ENCODE measurements around the gene NOC4L.
"Not testable (repeated sequence)": the region's sequence is repeated elsewhere in the genome, so short reads cannot be mapped to it uniquely, and the experiment has no call there.

Gene NOC4L

GRCh38 chr12:132190834-132191500 lies 46.7 kb downstream of the NOC4L start:
- no peak for TF ChIP-seq CTCF (IDR thresholded peaks at IDR 0.05; ENCODE audit: extremely low read depth, insufficient read depth, missing control alignments)
- no peak for DNase-seq (ENCODE audit: low spot score)
- in situ Hi-C loops (cut with MboI; ENCODE audit: low pct_unique_long_range_greater_than_20kb, low sequenced_read_pairs, unreplicated experiment), result no loop called here

GRCh38 chr12:132191715-132192553 lies 47.7 kb downstream of the NOC4L start:
- no peak for DNase-seq (ENCODE audit: low spot score)
- no peak for TF ChIP-seq CTCF (IDR thresholded peaks at IDR 0.05; ENCODE audit: extremely low read depth, insufficient read depth, missing control alignments)
- in situ Hi-C loops (cut with MboI; ENCODE audit: low pct_unique_long_range_greater_than_20kb, low sequenced_read_pairs, unreplicated experiment), result no loop called here

GRCh38 chr12:132194056-132194455 lies 49.8 kb downstream of the NOC4L start:
- in situ Hi-C loops (cut with MboI; ENCODE audit: low pct_unique_long_range_greater_than_20kb, low sequenced_read_pairs, unreplicated experiment), result no loop called here

GRCh38 chr12:132194556-132194955 lies 50.3 kb downstream of the NOC4L start:
- in situ Hi-C loops (cut with MboI; ENCODE audit: low pct_unique_long_range_greater_than_20kb, low sequenced_read_pairs, unreplicated experiment), result no loop called here
- no peak for TF ChIP-seq CTCF (IDR thresholded peaks at IDR 0.05; ENCODE audit: extremely low read depth, insufficient read depth, missing control alignments)
- DNase-seq (ENCODE audit: low spot score), result no peak

More at GRCh38 chr12:132194056-132194455, 49.8 kb downstream of the NOC4L start:
- TF ChIP-seq CTCF (IDR thresholded peaks at IDR 0.05; ENCODE audit: extremely low read depth, insufficient read depth, missing control alignments), result peak; percentile 25
- DNase-seq (ENCODE audit: low spot score), result no peak

GRCh38 chr12:132195242-132195641 lies 51.0 kb downstream of the NOC4L start:
- in situ Hi-C loops (cut with MboI; ENCODE audit: low pct_unique_long_range_greater_than_20kb, low sequenced_read_pairs, unreplicated experiment); DNase-seq (ENCODE audit: low spot score): not testable (repeated sequence)

- TF ChIP-seq CTCF (IDR thresholded peaks at IDR 0.05; ENCODE audit: extremely low read depth, insufficient read depth, missing control alignments), result no peak
- in situ Hi-C loops (cut with MboI; ENCODE audit: low pct_unique_long_range_greater_than_20kb, low sequenced_read_pairs, unreplicated experiment), result no loop called here
- DNase-seq (ENCODE audit: low spot score), result no peak
These were observed 52.0 kb downstream of the NOC4L start for GRCh38 chr12:132196038-132196872.
